ENCODE results near the gene SORCS3. TPM values are rescaled to one million over a fixed set of nuclear protein-coding genes. Genes with fewer than 3 reads are reported as not detected.

The SORCS3 gene
- total RNA-seq, 2 donors from 2014 or later: 0.68 TPM; not detected in 1

DNA sequence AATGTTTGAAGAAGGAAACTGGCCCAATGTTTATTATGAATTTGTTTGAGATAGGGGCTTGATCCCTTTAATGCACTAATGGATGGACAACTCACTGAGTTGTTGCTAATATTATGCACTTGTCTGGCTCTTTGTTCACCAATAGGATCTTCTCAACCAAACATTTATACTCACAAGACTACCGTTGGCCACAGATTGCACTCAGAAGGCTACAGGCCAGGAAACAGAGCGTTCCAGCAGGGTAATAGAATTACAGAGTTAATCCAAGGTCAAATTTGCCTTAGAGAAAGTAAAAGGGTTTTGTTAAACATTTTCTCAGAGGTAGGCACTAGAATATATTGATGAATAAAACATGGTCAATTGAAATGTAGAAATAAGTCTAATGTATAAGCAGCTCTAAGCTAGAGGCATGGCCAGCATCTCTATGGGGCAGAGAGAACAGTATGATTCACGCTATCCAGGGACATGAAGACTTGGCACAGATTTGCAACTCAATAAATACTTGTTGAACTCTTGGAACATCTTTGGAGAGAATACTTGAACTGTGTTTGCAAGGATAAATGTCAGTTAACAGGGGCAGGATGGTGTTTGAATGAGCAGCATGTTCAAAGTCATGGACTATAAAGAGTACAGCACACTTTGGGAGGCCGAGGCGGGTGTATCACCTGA lies 606.9 kb downstream of the SORCS3 start:
- H3K9me3 Mint-ChIP-seq: no peaks in the 10 kb centered on the region
- no peaks in the 10 kb centered on the region for H3K36me3 ChIP-seq (ENCODE audit: control insufficient read depth, insufficient read depth, low read length)
- H3K27me3 ChIP-seq (ENCODE audit: control insufficient read depth, insufficient read depth, low read length, poor library complexity, severe bottlenecking): peaks cover 6% of the 10 kb centered on the region
- H3K9ac ChIP-seq (ENCODE audit: extremely low read depth, low read length, poor library complexity, severe bottlenecking): no peak overlapping the region
- no peak overlapping the region for H3K4me3 ChIP-seq (ENCODE audit: low read length)
- H3K36me3 Mint-ChIP-seq (ENCODE audit: low read depth): no peaks in the 10 kb centered on the region
- WGBS, 2 experiments (ENCODE audit: insufficient coverage in 1 of 2, insufficient read length in 1 of 2): 93 to 98% methylated on average over 4 to 5 of the region's 5 CpGs
- TF ChIP-seq, protein P1, sequence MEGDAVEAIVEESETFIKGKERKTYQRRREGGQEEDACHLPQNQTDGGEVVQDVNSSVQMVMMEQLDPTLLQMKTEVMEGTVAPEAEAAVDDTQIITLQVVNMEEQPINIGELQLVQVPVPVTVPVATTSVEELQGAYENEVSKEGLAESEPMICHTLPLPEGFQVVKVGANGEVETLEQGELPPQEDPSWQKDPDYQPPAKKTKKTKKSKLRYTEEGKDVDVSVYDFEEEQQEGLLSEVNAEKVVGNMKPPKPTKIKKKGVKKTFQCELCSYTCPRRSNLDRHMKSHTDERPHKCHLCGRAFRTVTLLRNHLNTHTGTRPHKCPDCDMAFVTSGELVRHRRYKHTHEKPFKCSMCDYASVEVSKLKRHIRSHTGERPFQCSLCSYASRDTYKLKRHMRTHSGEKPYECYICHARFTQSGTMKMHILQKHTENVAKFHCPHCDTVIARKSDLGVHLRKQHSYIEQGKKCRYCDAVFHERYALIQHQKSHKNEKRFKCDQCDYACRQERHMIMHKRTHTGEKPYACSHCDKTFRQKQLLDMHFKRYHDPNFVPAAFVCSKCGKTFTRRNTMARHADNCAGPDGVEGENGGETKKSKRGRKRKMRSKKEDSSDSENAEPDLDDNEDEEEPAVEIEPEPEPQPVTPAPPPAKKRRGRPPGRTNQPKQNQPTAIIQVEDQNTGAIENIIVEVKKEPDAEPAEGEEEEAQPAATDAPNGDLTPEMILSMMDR (conservative IDR thresholded peaks at IDR 0.05): no peak
- no peak overlapping the region for H3K4me3 Mint-ChIP-seq
- no peaks in the 10 kb centered on the region for H3K9me3 ChIP-seq (ENCODE audit: control insufficient read depth, low read length)
- H3K27me3 Mint-ChIP-seq (ENCODE audit: insufficient read depth): peaks cover 4% of the 10 kb centered on the region
- no peak overlapping the region for H3K27ac ChIP-seq (ENCODE audit: low read depth, low read length)
- peaks cover 2% of the 10 kb centered on the region for H3K4me1 ChIP-seq (ENCODE audit: control insufficient read depth, insufficient read depth, low read length)
- peaks cover 2% of the 10 kb centered on the region for H3K4me1 Mint-ChIP-seq
- no peak overlapping the region for H3K27ac Mint-ChIP-seq
- no peak for DNase-seq

DNA sequence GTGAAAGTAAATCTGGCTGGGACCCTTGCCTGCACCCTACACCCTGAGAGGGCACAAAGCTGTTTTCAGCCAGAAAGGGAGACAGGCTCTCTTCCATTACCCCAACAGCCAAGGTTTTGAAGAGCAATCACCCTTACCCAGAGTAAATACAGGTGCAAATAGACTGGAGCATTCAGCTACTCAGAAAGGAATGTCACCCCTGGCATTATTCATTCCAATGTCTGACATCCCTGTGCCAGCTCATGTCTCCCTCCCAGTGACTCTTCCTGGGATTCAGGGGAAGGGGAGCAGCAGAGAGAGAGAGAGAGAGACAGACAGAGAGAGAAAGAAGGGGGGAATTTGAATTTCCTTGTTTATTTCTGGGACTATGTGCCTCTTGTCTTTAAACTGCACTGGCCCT lies 611.8 kb downstream of the SORCS3 start:
- DNase-seq: peak; percentile 53
- Mint-ChIP-seq H3K36me3 (ENCODE audit: low read depth) (no peaks in the 10 kb centered on the region), H3K4me1 (peaks cover 2% of the 10 kb centered on the region), H3K4me3 (no peak overlapping the region), H3K27ac (no peak overlapping the region), H3K9me3 (no peaks in the 10 kb centered on the region), H3K27me3 (ENCODE audit: insufficient read depth) (no peaks in the 10 kb centered on the region)
- Histone ChIP-seq H3K27ac (ENCODE audit: low read depth, low read length) (no peak overlapping the region), H3K4me3 (ENCODE audit: low read length) (no peak overlapping the region), H3K4me1 (ENCODE audit: control insufficient read depth, insufficient read depth, low read length) (no peaks in the 10 kb centered on the region), H3K36me3 (ENCODE audit: control insufficient read depth, insufficient read depth, low read length) (no peaks in the 10 kb centered on the region), H3K27me3 (ENCODE audit: control insufficient read depth, insufficient read depth, low read length, poor library complexity, severe bottlenecking) (peaks cover 6% of the 10 kb centered on the region), H3K9ac (ENCODE audit: extremely low read depth, low read length, poor library complexity, severe bottlenecking) (no peak overlapping the region), H3K9me3 (ENCODE audit: control insufficient read depth, low read length) (no peaks in the 10 kb centered on the region)
- TF ChIP-seq, protein P1 (conservative IDR thresholded peaks at IDR 0.05): no peak

DNA sequence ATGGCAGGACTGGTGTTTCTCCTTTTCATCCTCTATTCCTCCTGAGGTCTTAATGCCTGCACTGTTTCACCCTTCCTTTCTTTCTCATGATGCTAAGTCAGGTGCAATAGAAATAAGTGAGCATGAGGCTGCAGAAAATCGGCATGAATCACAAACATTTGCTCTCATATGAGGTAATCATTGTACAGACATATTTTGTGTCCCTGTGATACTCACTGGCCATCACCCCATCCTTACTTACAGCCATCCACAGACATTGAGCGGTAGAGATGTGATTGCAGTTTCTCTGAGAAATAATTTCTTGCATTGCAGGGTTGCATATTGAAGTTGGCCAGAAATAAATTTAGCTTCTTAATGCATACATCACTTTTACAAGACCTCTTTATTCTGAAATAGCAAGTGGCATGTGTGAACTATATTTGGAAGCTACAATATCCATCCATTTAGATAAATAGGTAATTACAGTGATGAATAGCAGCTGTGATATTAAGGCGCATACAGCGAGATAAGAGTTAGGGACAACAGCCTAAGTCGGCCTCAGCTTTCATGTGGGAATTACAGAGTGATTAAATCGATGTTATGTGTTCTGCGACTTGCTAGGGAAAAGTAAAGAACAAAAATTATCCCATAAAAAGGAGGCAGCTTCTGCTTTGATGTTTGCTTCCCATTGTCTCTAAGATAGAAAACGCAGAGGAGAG lies 612.6 kb downstream of the SORCS3 start:
- H3K4me3 Mint-ChIP-seq: no peak overlapping the region
- H3K9me3 Mint-ChIP-seq: no peaks in the 10 kb centered on the region
- DNase-seq: no peak
- Histone ChIP-seq H3K9ac (ENCODE audit: extremely low read depth, low read length, poor library complexity, severe bottlenecking) (no peak overlapping the region), H3K9me3 (ENCODE audit: control insufficient read depth, low read length) (no peaks in the 10 kb centered on the region), H3K4me3 (ENCODE audit: low read length) (no peak overlapping the region), H3K27me3 (ENCODE audit: control insufficient read depth, insufficient read depth, low read length, poor library complexity, severe bottlenecking) (peaks cover 6% of the 10 kb centered on the region), H3K4me1 (ENCODE audit: control insufficient read depth, insufficient read depth, low read length) (no peaks in the 10 kb centered on the region), H3K27ac (ENCODE audit: low read depth, low read length) (no peak overlapping the region), H3K36me3 (ENCODE audit: control insufficient read depth, insufficient read depth, low read length) (no peaks in the 10 kb centered on the region)
- H3K36me3 Mint-ChIP-seq (ENCODE audit: low read depth): no peaks in the 10 kb centered on the region
- 93 to 100% methylated on average over 6 to 8 of the region's 8 CpGs for WGBS, 2 experiments (ENCODE audit: insufficient coverage in 1 of 2, insufficient read length in 1 of 2)
- no peaks in the 10 kb centered on the region for H3K27me3 Mint-ChIP-seq (ENCODE audit: insufficient read depth)
- H3K27ac Mint-ChIP-seq: no peak overlapping the region
- TF ChIP-seq, protein P1 (conservative IDR thresholded peaks at IDR 0.05): no peak
- peaks cover 3% of the 10 kb centered on the region for H3K4me1 Mint-ChIP-seq

Measured in endodermal cell (in vitro differentiated cells).